Fibroblast of pulmonary artery (primary cell): ENCODE measurements around the gene ST3GAL3.

ENCODE experiments used
- DNase-seq: peaks from one replicate; pipeline ENCODE4 v3.0.0-alpha.2; 2010; ENCODE audit warnings: low read depth
- H3K4me3 ChIP-seq: replicated peaks from 2 replicates; pipeline ENCODE4 v1.5.1; 2011; ENCODE audit warnings: low read depth, mild to moderate bottlenecking, control low read depth, low read length, moderate library complexity
- CTCF ChIP-seq: IDR thresholded peaks from 2 replicates; pipeline ENCODE4 v1.5.1; 2011; ENCODE audit warnings: mild to moderate bottlenecking, control low read depth, low read length, inconsistent platforms; ENCODE audit errors: missing control alignments

The ST3GAL3 gene

GRCh38 chr1:43707190-43708001 is at the start of gene ST3GAL3:
TSS of gene ST3GAL3 (plus strand) at chr1:43707536. CDS start at chr1:43736263, 28,727 bp downstream.
- TF ChIP-seq CTCF, result no peak

GRCh38 chr1:43659212-43660166 is 47.8 kb upstream of the ST3GAL3 start:
- H3K4me3 ChIP-seq, result no peak overlapping the region
- DNase-seq, result no peak
- no peak for TF ChIP-seq CTCF

More at GRCh38 chr1:43707190-43708001, at the start of gene ST3GAL3:
- H3K4me3 ChIP-seq, result peak within 1 kb of the TSS; percentile 79
- peak; percentile 91 for DNase-seq

- no peak for TF ChIP-seq CTCF
- no peak for DNase-seq
- no peak overlapping the region for H3K4me3 ChIP-seq
Measured at GRCh38 chr1:43660355-43660754, 47.0 kb upstream of the ST3GAL3 start.

GRCh38 chr1:43664369-43664768 is 43.0 kb upstream of the ST3GAL3 start:
- H3K4me3 ChIP-seq, result no peak overlapping the region

GRCh38 chr1:43666608-43667007 is 40.7 kb upstream of the ST3GAL3 start:
- DNase-seq, result no peak

More at GRCh38 chr1:43664369-43664768, 43.0 kb upstream of the ST3GAL3 start:
- no peak for TF ChIP-seq CTCF
- DNase-seq, result no peak

GRCh38 chr1:43668956-43669355 is 38.4 kb upstream of the ST3GAL3 start:
- peak; percentile 25 for DNase-seq
- H3K4me3 ChIP-seq, result no peak overlapping the region
- no peak for TF ChIP-seq CTCF

More at GRCh38 chr1:43666608-43667007, 40.7 kb upstream of the ST3GAL3 start:
- no peak for TF ChIP-seq CTCF
- no peak overlapping the region for H3K4me3 ChIP-seq
